Hematopoietic multipotent progenitor cell (in vitro differentiated cells): ENCODE data around the gene ANGPTL2. TPM values are rescaled to one million over a fixed set of nuclear protein-coding genes. Genes with fewer than 3 reads are reported as not detected.
"Not testable (repeated sequence)": the region's sequence is repeated elsewhere in the genome, so short reads cannot be mapped to it uniquely, and the experiment has no call there.

Experiments used
- DNase-seq, 3 donors: peaks; one replicate each; pipeline ENCODE4 v3.0.0-alpha.2; 2011 to 2015; ENCODE audit warnings: low read depth in 2 of 3, low spot score in 2 of 3
- total RNA-seq: library from RNA; depleted of rRNA; stranded (reverse); fragments of >200 nt; gene quantifications from one replicate; pipeline ENCODE4 v1.2.3, GENCODE V29; 2012

The ANGPTL2 gene
- total RNA-seq, 1 donor = under 0.01 TPM

GRCh38 chr9:127155314-127155960 lies 33.0 kb upstream of the ANGPTL2 start:
- no peak for DNase-seq

GRCh38 chr9:127154390-127155191 lies 32.2 kb upstream of the ANGPTL2 start:
- DNase-seq = no peak

- no peak for DNase-seq
Observed at GRCh38 chr9:127154003-127154389, 31.6 kb upstream of the ANGPTL2 start.

DNA sequence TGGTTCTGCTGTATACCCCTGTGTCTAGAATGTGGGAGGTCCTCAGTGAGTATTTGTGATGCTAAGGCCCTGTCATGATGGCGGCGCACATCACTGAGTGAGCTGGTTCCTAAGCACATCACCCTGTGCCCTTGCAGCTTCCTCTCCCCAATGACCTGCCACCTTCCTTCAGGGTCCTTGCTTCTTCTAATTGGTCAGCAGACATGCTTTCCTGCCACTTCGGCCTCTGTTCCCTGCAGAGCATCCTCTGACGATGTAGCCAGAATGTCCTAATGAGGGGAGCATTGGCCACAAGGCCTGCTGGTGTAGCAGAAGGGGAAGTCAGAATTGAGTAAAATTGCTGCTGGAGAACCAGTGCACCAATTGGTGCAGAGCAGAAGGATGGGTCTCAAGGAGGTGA lies 31.1 kb upstream of the ANGPTL2 start:
- DNase-seq = no peak

- DNase-seq = no peak
Observed at GRCh38 chr9:127149463-127150390, 27.3 kb upstream of the ANGPTL2 start.

GRCh38 chr9:127149010-127149409 lies 26.6 kb upstream of the ANGPTL2 start:
- no peak for DNase-seq

DNA sequence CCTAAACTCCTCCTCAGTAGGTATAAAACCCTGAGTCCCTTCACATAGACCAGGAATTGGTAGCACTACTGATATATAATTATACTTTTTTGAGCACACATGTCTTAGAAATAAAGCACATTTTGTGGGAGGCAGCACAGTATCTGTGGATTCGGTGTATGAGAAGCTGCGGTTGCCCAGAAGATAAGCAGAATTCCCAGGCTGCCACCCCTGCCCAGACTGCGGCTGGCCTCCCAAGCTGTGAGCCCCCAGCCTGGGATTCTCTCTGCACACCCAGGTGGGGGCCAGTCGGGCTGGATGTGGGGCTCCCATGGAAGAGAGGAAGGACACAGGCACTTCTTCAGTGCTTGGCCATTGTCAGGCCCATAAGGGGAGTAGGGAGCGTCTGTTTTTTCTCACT lies 25.6 kb upstream of the ANGPTL2 start:
- DNase-seq = no peak

- no peak for DNase-seq
Observed at GRCh38 chr9:127147251-127147650, 24.8 kb upstream of the ANGPTL2 start.

DNA sequence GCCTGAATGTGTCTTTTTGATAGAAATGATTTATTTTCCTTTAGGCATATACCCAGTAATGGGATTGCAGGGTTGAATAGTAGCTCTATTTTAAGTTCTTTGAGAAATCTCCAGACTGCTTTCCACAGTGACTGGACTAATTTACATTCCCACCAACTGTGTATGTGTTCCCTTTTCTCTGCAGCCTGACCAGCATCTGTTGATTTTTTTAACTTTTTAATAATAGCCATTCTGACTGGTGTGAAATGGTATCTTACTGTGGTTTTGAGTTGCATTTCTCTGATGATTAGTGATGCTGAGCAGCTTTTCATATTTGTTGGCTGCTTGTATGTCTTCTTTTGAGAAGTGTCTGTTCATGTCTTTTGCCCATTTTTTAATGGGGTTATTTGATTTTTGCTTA lies 24.4 kb upstream of the ANGPTL2 start:
- DNase-seq = not testable (repeated sequence)

- no peak for DNase-seq
Observed at GRCh38 chr9:127144670-127145445, 22.4 kb upstream of the ANGPTL2 start.

- DNase-seq = no peak
Observed at GRCh38 chr9:127143920-127144465, 21.6 kb upstream of the ANGPTL2 start.

- DNase-seq = no peak
Observed at GRCh38 chr9:127142931-127143464, 20.6 kb upstream of the ANGPTL2 start.

DNA sequence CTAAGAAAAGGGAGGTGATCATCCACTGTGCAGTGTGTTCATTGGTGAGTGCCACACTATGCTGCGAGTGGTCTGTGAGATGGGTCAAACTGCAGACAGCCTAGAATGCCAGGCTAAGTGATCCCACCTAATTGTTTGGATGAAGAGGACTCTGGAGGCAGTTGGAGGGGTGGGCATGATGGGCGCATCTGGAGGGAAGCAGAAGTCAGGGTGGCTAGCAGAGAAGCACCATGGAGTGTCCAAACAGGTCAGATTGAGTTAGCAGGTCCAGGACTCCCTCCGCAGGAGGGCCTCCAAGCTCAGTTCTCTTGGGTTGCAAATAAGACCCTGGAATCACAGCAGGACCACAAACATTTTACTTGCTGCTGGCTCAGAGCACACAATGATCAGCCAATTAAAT lies 19.9 kb upstream of the ANGPTL2 start:
- DNase-seq = no peak

DNA sequence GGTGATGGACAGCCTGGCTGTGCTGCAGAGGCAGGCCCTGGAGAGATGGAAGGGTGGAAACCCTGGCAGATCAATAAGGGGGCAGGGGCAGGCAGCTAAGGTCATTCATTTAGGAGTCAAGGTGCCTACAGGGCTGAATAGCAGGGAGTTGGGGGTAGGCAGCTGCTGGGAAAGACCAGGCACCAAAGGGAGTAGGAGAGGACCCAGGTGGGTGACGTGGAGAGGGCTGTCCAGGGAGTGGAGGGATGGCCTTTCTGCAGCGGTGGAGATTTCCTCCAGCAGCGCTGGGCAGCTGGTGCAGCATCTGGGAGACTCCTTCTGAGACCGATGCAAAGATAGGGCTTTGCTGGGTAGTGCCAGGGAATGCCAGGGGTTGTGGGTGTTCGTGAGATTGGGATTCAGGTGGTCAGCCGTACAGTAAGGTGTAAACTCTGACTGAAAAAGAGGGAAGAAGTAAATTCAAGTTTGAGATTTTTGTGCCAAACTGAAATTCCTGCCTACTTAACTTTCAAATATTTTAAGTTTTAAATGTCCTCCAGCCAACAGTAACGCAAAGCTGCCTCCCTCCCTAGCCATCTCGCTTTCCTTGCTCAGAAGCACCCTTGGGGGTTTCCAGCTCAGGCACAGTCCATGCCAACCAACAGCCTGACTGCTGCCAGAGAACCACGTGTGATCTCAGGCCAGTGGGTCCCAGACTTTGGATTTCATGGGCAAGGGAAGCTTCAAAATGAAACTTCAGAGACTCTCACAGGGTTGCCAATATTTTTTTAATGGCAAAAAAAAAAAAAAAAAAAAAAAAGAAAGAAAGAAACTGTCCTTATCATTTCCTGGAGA lies 18.6 kb upstream of the ANGPTL2 start:
- no peak for DNase-seq

- no peak for DNase-seq
Observed at GRCh38 chr9:127140181-127140580, 17.7 kb upstream of the ANGPTL2 start.

GRCh38 chr9:127139775-127140174 lies 17.3 kb upstream of the ANGPTL2 start:
- DNase-seq = no peak

DNA sequence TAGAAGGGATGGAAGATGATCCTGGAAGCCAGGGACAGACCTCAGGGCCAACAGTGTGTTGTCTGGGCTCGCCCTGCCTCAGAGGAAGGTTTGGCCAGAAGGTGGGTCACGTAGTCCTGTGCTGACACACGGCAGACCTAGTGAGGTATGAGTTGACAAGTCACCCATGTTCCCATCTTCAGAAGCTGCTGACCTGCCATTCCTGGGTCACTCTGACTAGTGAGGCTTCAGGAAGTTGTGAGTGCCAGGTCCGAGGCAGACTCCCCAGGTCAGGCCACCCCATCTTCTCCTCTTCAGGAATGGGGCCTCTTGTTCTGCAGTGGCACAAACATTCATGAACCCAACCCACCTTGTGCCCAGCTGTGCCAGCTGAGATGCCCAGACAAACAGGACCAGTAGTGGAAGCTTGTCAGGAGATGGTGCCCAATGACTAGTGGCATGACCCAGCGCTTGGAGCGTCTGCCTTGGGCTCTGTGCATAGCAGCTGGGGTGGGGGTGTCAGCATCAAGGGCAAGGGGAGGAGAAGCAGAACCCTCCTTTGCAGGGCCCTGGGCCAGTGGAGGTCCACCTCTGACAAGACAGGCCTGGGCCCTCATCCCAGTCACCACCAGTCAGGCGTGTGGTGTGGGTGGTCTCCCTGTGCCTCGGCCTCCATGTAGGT lies 16.8 kb upstream of the ANGPTL2 start:
- no peak for DNase-seq

GRCh38 chr9:127138444-127138843 lies 16.0 kb upstream of the ANGPTL2 start:
- DNase-seq = no peak
